PC-9 (cell line): ENCODE measurements around the gene RASSF3. TPM values are rescaled to one million over a fixed set of nuclear protein-coding genes. Genes with fewer than 3 reads are reported as not detected.

Experiments
- BruUV-seq: library from RNA; stranded (reverse); fragments of 400-500 nt; replicated peaks from 2 replicates; lab custom pipeline; 2021; lab: Mats Ljungman, UMichigan
- CTCF ChIA-PET: fragments of 300-600 bp; sonication (Branson Sonifier 250); formaldehyde crosslinking; loops from one replicate; lab custom pipeline; 2022; ENCODE audit warnings: antibody characterized with exemption; lab: Charles Lee
- POLR2A ChIA-PET: fragments of 300-600 bp; sonication (Branson Sonifier 250); formaldehyde crosslinking; loops from one replicate; lab custom pipeline; 2022; ENCODE audit warnings: antibody characterized with exemption; ENCODE audit not compliant: unreplicated experiment; lab: Charles Lee
- DNase-seq, 2 experiments: peaks; one replicate each; pipeline versions ENCODE4 v3.0.0 to v3.0.0-alpha.2; 2015 to 2022; ENCODE audit warnings: mixed read lengths in 1 of 2
- H2AFZ ChIP-seq: fragments of 200-600 bp; sonication (generic); 2 replicates; pipeline ENCODE4 v1.8.1; 2017; ENCODE audit warnings: antibody characterized with exemption
- H3F3A ChIP-seq: fragments of 200-600 bp; sonication (generic); 2 replicates; pipeline ENCODE4 v1.8.1; 2017; ENCODE audit warnings: antibody characterized with exemption, mild to moderate bottlenecking, low read depth; ENCODE audit not compliant: insufficient read depth
- H3K27ac ChIP-seq: fragments of 200-600 bp; sonication (generic); 2 replicates; pipeline ENCODE4 v1.6.1; 2016; ENCODE audit warnings: mixed run types
- H3K27me3 ChIP-seq: fragments of 200-600 bp; sonication (generic); 2 replicates; pipeline ENCODE4 v1.6.1; 2016; ENCODE audit warnings: low read depth, mixed run types; ENCODE audit not compliant: insufficient read depth
- H3K36me3 ChIP-seq: fragments of 200-600 bp; sonication (generic); 2 replicates; pipeline ENCODE4 v1.6.1; 2016; ENCODE audit warnings: low read depth, mixed run types
- H3K4me1 ChIP-seq: fragments of 200-600 bp; sonication (generic); replicated peaks from 2 replicates; pipeline ENCODE4 v1.6.1; 2016; ENCODE audit warnings: mixed run types; ENCODE audit not compliant: insufficient read depth
- H3K4me2 ChIP-seq: fragments of 200-600 bp; sonication (generic); 2 replicates; pipeline ENCODE4 v1.6.1; 2017; ENCODE audit warnings: mixed run types
- H3K4me3 ChIP-seq: fragments of 200-600 bp; sonication (generic); 2 replicates; pipeline ENCODE4 v1.6.1; 2016; ENCODE audit warnings: mixed run types
- H3K79me2 ChIP-seq: fragments of 200-600 bp; sonication (generic); 2 replicates; pipeline ENCODE4 v1.6.1; 2017; ENCODE audit warnings: low read depth, mixed run types
- H3K9me2 ChIP-seq: fragments of 200-600 bp; sonication (generic); 2 replicates; pipeline ENCODE4 v1.8.1; 2017; ENCODE audit warnings: mild to moderate bottlenecking; ENCODE audit not compliant: insufficient read depth
- H3K9me3 ChIP-seq: fragments of 200-600 bp; sonication (generic); 2 replicates; pipeline ENCODE4 v1.8.1; 2016; ENCODE audit warnings: low read depth; ENCODE audit not compliant: insufficient read depth
- H4K20me1 ChIP-seq: fragments of 200-600 bp; sonication (generic); 2 replicates; pipeline ENCODE4 v1.8.1; 2017; ENCODE audit not compliant: insufficient read depth
- CTCF ChIP-seq: fragments of 200-600 bp; sonication (generic); conservative IDR thresholded peaks from 2 replicates; pipeline ENCODE4 v1.6.1; 2017; ENCODE audit warnings: mixed run types, antibody characterized with exemption, mild to moderate bottlenecking, moderate library complexity
- EZH2 ChIP-seq: fragments of 200-600 bp; sonication (generic); IDR thresholded peaks from 2 replicates; pipeline ENCODE4 v1.8.0; 2017; ENCODE audit warnings: antibody characterized with exemption, low read depth
- intact Hi-C: fragments of 100-400 bp; cut with micrococcal nuclease; formaldehyde crosslinking; loops from one replicate; pipeline ENCODE4 v1.10.0; 2022; ENCODE audit not compliant: unreplicated experiment
- total RNA-seq: library from RNA; stranded (reverse); gene quantifications from 2 replicates; pipeline ENCODE4 v1.2.3, GENCODE V29; 2021

Gene RASSF3
- total RNA-seq, 1 experiment from 2014 or later, result 38.9 TPM

DNA sequence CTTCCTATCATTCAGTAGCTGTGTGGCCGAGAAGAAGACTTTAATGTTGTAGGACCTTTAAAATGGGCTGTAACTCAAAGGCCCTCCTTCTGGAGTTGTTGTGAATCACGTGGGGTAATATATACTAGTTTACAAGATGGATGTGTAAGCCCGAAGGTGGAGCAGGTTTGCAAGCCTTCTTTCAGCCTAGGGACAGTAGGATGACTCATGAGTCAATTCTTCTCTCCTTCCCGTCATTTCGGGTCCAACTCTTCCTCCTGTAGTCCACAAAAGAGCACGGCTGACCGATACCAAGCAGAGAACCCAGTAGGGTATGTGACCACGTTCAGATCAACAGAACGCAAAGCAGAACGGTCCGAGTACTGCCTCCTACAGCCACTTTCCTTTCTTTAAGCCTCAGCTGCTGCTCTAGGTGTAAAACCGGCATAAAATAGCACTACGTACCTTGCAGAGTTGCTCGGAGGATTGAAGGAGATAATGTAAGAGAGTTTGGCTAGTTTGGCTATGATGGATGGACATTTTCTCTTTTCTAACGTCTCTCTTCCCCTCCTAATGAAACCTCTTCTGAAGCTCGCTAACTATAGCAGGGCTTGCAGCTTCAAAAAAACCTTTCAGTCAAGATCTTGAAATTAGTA lies 1.3 kb upstream of the RASSF3 start:
- intact Hi-C loops, result loop anchor here (1.0 to 10.0 kb wide), 2 partner anchors 60 to 154 kb away; partner anchors contain the start of gene TBK1
- no peak for TF ChIP-seq CTCF
- TF ChIP-seq EZH2, result no peak
- Histone ChIP-seq H3F3A (peaks cover 31% of the 10 kb centered on the region), H3K27ac (peak overlapping the region; percentile 94), H3K27me3 (no peaks in the 10 kb centered on the region), H3K4me1 (peaks cover 21% of the 10 kb centered on the region), H3K79me2 (peaks cover 34% of the 10 kb centered on the region), H3K9me3 (no peaks in the 10 kb centered on the region), H3K4me2 (peak overlapping the region; percentile 88), H3K36me3 (no peaks in the 10 kb centered on the region), H3K4me3 (peak overlapping the region; percentile 87), H2AFZ (peak overlapping the region; percentile 92), H4K20me1 (no peaks in the 10 kb centered on the region), H3K9me2 (no peaks in the 10 kb centered on the region)
- ChIA-PET CTCF (interaction anchor here (1.4 kb wide), 1 partner anchor 89 kb away, joined by 3 read pairs; no protein-coding TSS in a partner anchor), POLR2A (interaction anchor here (0.6 to 0.7 kb wide), 2 partner anchors 11 to 30 kb away, joined by 3 to 5 read pairs; no protein-coding TSS in a partner anchor)
- BruUV-seq, result no TSS peak
- peak; percentile 40 to 87 for DNase-seq

DNA sequence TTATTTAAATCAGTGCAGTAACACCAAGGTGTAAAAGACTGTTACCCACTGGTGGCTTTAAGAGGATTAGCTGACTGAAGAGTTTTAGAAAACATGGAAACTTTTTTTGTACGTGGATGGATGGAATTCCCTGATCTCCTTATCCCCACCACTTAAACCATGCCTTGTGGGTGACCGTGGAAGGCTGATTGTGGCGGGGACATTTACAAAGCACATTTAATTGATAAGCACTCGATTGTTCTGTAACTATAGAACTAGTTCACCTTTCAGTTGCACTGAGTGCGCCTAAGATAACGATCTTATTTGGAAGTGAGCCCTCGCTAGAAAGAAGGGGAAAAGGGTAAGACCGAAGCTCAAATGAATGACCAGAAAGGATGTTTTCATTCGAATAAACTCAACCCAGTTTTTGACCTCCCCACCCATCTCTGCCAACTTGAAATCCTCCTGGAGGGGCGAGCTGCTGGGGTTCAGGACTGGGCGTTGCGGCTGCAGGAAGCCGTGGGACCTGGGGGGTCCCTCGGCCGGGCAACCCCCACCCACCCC lies 688 bp upstream of the RASSF3 start:
- Histone ChIP-seq H3K27me3 (no peaks in the 10 kb centered on the region), H3K27ac (peak overlapping the region; percentile 94), H3F3A (peaks cover 31% of the 10 kb centered on the region), H3K4me2 (peak overlapping the region; percentile 88), H3K9me2 (no peaks in the 10 kb centered on the region), H3K9me3 (no peaks in the 10 kb centered on the region), H3K4me1 (peaks cover 21% of the 10 kb centered on the region), H3K36me3 (no peaks in the 10 kb centered on the region), H4K20me1 (no peaks in the 10 kb centered on the region), H3K79me2 (peaks cover 40% of the 10 kb centered on the region), H2AFZ (peak overlapping the region; percentile 92), H3K4me3 (peak overlapping the region; percentile 87)
- POLR2A ChIA-PET, result interaction anchor here (0.7 to 0.8 kb wide), 2 partner anchors 11 to 13 kb away, joined by 3 to 7 read pairs; no protein-coding TSS in a partner anchor
- intact Hi-C loops, result loop anchor here (1.0 to 10.0 kb wide), 4 partner anchors 29 to 155 kb away; partner anchors contain the start of gene TBK1
- BruUV-seq, result TSS peak; percentile 85
- peak in 1 of 2 experiments; percentile 41 for DNase-seq
- CTCF ChIA-PET, result interaction anchor here (1.4 kb wide), 1 partner anchor 88 kb away, joined by 3 read pairs; no protein-coding TSS in a partner anchor
- TF ChIP-seq CTCF, result no peak
- TF ChIP-seq EZH2, result no peak

DNA sequence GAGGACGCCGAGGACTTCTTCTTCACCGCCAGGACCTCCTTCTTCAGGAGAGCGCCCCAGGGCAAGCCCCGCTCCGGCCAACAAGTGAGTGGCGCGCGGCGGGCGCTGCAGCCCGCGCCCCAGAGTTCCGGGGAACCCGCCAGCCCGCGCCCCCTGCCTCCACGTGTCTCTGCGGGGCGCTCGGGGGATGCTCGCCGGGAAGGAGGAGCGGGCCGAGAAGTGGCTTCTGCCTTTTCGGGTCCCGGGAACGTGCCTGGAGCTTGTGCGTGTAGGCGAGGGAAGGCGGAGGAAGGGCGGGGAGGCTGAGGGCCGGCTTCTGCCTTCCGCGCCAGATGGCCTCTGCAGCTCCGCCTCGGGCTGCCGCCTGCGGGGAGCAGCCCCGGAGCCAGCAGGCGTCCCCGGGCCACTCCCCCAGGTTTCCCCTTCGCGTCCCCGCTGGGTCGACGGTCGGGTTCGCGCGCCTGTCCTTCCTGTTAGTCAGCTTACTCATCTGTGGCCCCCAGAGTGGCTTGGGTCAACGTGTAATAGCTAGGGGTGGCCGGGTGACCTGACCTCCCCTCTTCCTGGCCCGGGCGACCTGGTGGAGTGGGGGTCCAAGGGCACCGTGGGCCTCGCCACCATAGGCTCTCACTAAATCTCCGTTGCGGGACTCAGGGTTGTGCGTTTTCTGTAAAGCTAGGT lies 505 bp downstream of the RASSF3 start:
- H3K27ac ChIP-seq, result peak overlapping the region; percentile 80
- H3K4me1 ChIP-seq, result peaks cover 21% of the 10 kb centered on the region
- peak overlapping the region; percentile 96 for H3K4me2 ChIP-seq
- ChIA-PET POLR2A (interaction anchor here (0.6 to 0.8 kb wide), 2 partner anchors 12 to 16 kb away, joined by 7 to 10 read pairs; no protein-coding TSS in a partner anchor), CTCF (no interaction called here)
- DNase-seq, result peak; percentile 62 to 66
- no TSS peak for BruUV-seq
- intact Hi-C loops, result loop anchor here (1.0 to 2.0 kb wide), 4 partner anchors 15 to 86 kb away; no protein-coding TSS in a partner anchor
- no peaks in the 10 kb centered on the region for H3K27me3 ChIP-seq
- H3K9me3 ChIP-seq, result no peaks in the 10 kb centered on the region
- H3K79me2 ChIP-seq, result peaks cover 52% of the 10 kb centered on the region
- H2AFZ ChIP-seq, result peak overlapping the region; percentile 76
- H3F3A ChIP-seq, result peaks cover 31% of the 10 kb centered on the region
- no peaks in the 10 kb centered on the region for H4K20me1 ChIP-seq
- TF ChIP-seq CTCF (no peak), EZH2 (no peak)
- H3K4me3 ChIP-seq, result peak overlapping the region; percentile 87
- H3K36me3 ChIP-seq, result no peaks in the 10 kb centered on the region
- no peaks in the 10 kb centered on the region for H3K9me2 ChIP-seq
